Activated T-helper 1 cell treated with Interleukin-2 at 50 U/mL for 16 hours (primary cell): ENCODE results near the gene QRICH2.
"Not testable (repeated sequence)": the region's sequence is repeated elsewhere in the genome, so short reads cannot be mapped to it uniquely, and the experiment has no call there.

Experiments
- DNase-seq: peaks from one replicate; pipeline ENCODE4 v3.0.0-alpha.2; 2020; ENCODE audit warnings: low read depth

QRICH2 gene

GRCh38 chr17:76307966-76308338 is at the start of gene QRICH2:
Gene QRICH2, minus strand, starts transcription at chr17:76308276. Its CDS starts 278 bp downstream, at chr17:76307998.
- DNase-seq, result no peak

DNA sequence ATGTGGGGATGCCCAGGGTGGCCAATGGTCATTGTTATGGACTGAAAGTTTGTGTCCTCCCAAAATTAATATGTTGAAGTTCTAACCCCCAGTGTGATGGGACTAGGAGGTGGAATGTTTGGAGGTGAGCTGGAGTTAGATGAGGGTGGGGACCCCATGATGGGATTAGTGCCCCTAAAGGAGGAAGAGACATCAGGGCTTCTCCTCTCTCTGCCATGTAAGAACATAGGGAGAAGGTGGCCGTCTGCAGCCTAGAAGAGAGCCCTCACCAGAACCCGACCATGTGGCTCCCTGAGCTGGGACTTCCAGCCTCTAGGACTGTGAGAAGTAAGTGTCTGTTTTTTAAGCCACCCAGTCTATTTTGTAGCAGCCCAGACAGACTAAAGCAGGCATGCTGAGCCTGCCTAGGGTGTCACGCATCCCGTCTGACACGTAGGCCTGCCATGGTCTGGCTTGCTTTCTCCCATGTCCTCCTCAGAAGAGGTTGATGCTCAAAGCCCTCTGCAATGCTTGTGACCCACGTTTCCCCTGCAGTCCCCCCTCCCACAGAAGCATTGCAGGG is 49.6 kb upstream of the QRICH2 start:
- DNase-seq, result no peak

DNA sequence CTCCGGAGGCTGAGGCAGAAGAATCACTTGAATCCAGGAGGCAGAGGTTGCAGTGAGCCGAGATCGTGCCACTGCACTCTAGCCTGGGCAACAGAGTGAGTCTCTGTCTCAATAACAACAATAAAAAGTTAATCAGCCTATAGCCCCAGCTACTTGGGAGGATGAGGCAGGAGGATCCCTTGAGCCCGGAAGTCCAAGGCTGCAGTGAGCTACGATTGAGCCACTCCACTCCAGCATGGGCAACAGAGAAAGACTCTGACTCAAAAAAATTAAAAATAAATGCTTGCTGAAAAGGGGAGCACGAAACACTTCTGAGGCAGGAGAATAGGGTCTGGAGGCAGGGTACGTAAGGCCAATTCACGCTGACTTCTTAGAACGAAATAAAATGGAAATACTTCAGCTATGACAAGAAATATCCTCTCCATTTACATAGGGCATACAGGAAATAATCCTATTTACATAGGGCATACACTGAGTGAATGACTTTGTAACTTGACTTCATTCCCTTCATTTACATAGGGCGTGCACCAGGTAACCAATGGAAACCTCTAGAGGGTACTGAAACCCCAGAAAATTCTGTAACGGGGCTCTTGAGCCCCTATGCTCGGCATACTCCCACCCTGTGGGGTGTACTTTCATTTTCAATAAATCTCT is 48.9 kb upstream of the QRICH2 start:
- DNase-seq, result no peak

- DNase-seq, result no peak
Observed at GRCh38 chr17:76354747-76355310, 46.8 kb upstream of the QRICH2 start.

GRCh38 chr17:76354317-76354729 is 46.2 kb upstream of the QRICH2 start:
- DNase-seq, result no peak

DNA sequence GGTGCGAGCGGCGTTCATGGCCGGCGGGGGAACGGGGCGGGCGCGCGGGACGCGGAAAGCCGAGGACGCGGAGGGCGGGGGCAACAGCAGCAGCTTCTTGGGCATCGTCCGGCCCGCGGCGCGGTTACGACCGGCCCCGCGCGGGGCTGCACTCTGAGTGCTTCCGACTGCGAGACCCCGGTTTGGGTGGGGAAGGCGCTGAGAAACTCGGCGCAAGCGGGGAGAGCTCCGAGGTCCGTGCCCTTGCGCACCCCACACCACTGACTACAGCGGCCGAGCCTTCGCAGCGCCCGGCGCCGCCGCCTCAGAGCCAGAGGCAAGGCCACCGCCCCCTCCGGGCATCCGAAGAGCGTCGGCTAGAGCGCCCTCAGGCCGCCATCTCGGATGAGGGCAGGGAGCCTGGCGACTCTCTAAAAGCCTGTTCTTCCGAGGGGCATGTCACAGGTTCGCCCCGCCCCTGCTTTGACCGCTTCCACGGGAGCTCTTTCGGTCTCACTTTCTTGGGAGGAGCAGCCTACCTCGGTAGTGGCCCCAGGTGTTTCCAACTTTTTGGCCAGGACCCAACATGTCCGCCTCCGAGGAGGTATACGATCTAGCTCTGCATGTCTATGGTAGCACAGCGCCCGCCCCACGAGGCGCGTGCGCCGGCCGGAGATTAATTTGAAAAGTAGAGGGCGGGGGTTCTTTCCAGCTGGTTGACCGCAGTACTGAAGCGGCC is 45.7 kb upstream of the QRICH2 start, which contains the start of gene PRPSAP1:
Gene PRPSAP1 (minus strand): TSS at position 318 of the 718 bp plus-strand sequence. CDS start 213 bp downstream, at position 105.
- peak; percentile 61 for DNase-seq

- peak; percentile 1 for DNase-seq
Observed at GRCh38 chr17:76353004-76353598, 45.0 kb upstream of the QRICH2 start.

GRCh38 chr17:76351526-76352071 is 43.5 kb upstream of the QRICH2 start:
- no peak for DNase-seq

- DNase-seq, result no peak
Observed at GRCh38 chr17:76350463-76350862, 42.4 kb upstream of the QRICH2 start.

GRCh38 chr17:76346936-76347335 is 38.9 kb upstream of the QRICH2 start:
- DNase-seq, result not testable (repeated sequence)

DNA sequence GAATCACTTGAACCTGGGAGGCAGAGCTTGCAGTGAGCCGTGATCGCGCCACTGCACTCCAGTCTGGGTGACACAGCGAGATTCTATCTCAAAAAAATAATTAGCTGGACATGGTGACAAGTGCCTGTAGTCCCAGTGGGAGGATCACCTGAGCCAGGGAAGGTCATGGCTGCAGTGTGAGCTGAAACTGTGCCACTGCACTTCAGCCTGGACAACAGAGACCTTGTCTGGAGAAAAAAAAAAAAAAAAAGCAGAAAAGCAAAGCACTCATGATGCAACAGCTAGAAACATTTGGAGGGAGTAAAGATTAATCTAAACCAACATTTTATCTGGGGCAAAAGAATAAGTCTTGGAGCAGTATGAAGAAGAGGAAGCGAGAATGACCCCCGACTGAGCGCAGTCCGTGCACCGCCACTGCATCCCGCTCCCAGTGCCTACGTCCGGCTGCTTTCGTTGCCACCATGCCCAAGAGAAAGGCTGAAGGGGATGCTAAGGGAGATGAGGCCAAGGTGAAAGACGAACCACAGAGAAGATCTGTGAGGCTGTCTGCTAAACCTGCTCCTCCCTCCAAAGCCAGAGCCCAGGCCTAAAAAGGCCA is 37.4 kb upstream of the QRICH2 start:
- DNase-seq, result no peak

GRCh38 chr17:76343106-76343505 is 35.0 kb upstream of the QRICH2 start:
- no peak for DNase-seq

- DNase-seq, result no peak
Observed at GRCh38 chr17:76341301-76341700, 33.2 kb upstream of the QRICH2 start.

DNA sequence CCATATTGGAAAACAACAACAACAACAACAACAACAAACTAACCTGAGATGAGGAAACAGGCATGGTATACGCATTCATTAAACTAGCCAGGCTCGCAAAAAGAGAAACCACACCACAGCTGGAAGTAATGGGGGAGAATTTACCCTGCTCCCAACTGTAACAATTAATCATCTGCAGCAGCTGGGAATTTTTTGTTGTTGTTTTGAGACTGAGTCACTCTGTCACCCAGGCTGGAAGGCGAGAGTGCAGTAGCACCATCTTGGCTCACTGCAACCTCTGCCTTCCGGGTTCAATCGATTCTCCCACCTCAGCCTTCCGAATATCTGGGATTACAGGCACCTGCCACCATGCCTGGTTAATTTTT is 29.3 kb upstream of the QRICH2 start:
- DNase-seq, result no peak

GRCh38 chr17:76336756-76337412 is 28.8 kb upstream of the QRICH2 start:
- no peak for DNase-seq

- DNase-seq, result no peak
Observed at GRCh38 chr17:76335716-76336381, 27.8 kb upstream of the QRICH2 start.

- no peak for DNase-seq
Observed at GRCh38 chr17:76333673-76334505, 25.8 kb upstream of the QRICH2 start.

DNA sequence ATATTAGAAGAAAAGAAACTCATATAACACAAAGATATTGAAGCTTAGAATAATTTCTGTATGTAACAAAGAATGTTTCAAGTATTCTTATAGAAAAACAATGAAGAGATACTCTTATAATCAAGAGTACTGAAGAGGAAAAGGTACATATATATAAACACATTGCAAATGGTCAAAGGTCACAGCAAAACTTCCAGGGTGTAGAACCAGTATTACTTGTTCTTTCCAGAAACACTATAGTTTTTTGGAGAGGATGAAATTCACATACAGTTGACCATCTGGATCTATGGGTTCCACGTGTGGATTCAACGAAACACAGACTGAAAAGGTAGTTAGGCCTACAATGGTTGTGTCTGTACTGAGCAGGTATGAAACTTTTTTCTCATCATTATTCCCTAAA is 23.0 kb upstream of the QRICH2 start:
- DNase-seq, result no peak

- no peak for DNase-seq
Observed at GRCh38 chr17:76329664-76330063, 21.6 kb upstream of the QRICH2 start.

- DNase-seq, result no peak
Observed at GRCh38 chr17:76327696-76328095, 19.6 kb upstream of the QRICH2 start.
